Epithelial cell of esophagus (primary cell): Measurements from ENCODE around the gene ANXA11.
A peak's percentile ranks its signal among the peaks of the same experiment; 100 is the strongest.
"Not testable (repeated sequence)": the region's sequence is repeated elsewhere in the genome, so short reads cannot be mapped to it uniquely, and the experiment has no call there.

Source experiments
- DNase-seq: peaks from one replicate; pipeline ENCODE4 v3.0.0; 2010; ENCODE audit warnings: low read depth
- H3K4me3 ChIP-seq: 2 replicates; pipeline ENCODE4 v1.5.1; 2011; ENCODE audit warnings: mild to moderate bottlenecking, low read length, control low read depth
- TF ChIP-seq, protein P1 (sequence below): IDR thresholded peaks from 2 replicates; pipeline ENCODE4 v1.5.1; 2011; ENCODE audit warnings: low read depth, mild to moderate bottlenecking, low read length, control low read depth, inconsistent platforms; ENCODE audit not compliant: insufficient read depth; ENCODE audit errors: missing control alignments

Gene ANXA11

DNA sequence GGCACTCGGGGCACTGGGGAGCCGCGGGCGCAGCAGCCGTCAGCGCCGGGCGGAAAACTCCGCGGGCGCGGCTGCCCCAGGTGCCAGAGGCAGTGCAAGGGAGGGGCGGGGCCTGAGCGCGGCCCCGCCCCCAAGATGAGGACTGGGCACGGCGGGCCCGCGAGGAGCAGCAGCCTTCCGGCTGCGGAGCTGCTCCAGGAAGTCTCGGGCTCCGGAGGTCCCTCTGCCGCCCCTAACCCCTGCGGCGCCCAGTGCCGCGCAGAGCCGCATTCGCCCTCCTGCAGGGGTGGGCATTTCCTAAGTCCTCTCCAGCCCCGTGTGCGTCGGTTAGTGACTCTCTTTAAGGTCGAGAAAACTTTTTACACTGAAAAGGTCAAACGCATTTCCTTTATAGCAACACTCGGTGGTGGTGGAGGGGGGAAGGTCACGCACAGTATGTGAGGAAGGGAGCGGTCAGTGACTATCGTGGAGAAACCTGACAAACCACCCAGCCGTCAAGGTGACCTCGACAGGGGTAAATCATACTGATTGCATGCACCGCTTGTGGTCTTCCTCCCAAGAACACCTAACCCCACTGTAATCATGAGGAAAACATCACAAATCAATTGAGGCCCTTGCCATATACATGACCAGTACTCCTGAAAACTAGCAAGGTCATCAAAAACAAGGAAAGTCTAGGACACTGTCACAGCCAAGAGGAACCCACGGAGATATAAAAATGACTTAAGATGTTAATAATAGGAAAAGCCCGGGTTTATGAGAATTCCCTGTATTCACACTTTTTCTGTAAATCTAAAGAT is at the start of gene ANXA11:
Gene ANXA11 (minus strand): TSS at position 61 of the 800 bp plus-strand sequence. CDS start 32,676 bp downstream, outside the sequence.
- TF ChIP-seq, protein P1, sequence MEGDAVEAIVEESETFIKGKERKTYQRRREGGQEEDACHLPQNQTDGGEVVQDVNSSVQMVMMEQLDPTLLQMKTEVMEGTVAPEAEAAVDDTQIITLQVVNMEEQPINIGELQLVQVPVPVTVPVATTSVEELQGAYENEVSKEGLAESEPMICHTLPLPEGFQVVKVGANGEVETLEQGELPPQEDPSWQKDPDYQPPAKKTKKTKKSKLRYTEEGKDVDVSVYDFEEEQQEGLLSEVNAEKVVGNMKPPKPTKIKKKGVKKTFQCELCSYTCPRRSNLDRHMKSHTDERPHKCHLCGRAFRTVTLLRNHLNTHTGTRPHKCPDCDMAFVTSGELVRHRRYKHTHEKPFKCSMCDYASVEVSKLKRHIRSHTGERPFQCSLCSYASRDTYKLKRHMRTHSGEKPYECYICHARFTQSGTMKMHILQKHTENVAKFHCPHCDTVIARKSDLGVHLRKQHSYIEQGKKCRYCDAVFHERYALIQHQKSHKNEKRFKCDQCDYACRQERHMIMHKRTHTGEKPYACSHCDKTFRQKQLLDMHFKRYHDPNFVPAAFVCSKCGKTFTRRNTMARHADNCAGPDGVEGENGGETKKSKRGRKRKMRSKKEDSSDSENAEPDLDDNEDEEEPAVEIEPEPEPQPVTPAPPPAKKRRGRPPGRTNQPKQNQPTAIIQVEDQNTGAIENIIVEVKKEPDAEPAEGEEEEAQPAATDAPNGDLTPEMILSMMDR, result no peak
- peak within 1 kb of the TSS; percentile 64 for H3K4me3 ChIP-seq
- peak; percentile 71 for DNase-seq

DNA sequence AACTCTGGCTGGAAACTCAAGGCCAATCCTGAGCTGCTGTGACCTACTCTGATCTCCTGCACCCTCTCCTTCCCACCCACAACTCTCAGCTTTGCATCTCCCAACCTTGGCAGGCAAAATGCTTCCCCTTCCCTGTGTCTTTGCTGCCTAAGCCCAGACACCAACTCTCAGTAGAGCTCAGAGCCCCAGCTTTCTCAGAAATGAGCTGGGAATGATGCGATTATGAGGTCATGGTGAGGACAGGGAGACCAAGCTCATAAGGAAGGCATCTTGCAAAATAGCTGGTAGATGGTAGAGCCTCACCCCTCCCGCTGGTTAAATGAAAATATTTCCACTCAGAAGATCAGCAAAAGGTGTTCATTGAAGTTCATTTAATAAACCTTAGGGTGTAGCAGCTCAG is 49.4 kb upstream of the ANXA11 start:
- DNase-seq, H3K4me3 ChIP-seq: not testable (repeated sequence)

DNA sequence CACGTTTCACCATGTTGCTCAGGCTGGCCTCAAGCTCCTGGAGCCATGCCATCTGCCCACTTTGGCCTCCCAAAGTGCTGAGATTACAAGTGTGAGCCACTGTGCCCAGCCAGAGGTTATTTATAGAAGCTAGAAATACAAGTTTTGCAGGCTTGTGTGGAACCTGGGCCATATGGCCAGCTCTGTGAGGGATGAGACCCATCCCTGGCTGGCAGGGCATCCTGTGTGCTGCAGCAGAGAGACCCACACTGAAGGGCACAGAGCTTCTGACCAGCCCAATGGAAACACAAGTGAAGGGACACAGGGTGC is 48.6 kb upstream of the ANXA11 start:
- not testable (repeated sequence) for H3K4me3 ChIP-seq
- peak; percentile 33 for DNase-seq

DNA sequence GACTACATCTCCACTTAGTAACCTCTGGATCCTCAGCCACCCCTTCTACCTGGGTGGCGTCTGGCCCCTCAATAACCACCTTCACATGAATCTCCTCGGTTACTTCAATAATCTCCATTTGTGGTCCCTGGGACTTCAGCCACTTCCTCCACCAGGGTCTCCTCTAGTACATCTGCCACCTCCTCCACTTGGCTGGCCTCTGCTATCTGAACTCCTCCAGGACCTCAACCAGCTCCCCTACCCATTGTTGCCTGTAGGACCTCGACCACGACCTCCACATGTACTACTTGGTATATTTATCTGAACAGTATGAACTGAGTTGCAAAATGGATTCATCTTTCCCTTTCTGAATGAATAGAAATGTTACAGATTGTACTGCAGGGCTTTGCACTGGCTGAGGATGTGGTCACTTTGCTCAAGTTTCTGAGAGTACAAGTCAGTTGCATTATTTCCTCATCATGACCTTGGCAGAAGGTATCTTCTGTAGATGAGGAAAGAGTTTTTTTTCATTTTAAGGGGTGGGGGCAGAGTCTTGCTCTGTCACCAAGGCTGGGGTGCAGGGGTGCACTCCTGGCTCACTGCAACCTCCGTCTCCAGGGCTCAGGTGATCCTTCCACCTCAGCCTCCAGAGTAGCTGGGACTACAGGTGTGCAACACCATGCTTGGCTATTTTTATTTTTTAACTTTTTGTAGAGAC is 48.1 kb upstream of the ANXA11 start:
- H3K4me3 ChIP-seq, result no peak overlapping the region
- DNase-seq, result no peak
- TF ChIP-seq, protein P1, result no peak

DNA sequence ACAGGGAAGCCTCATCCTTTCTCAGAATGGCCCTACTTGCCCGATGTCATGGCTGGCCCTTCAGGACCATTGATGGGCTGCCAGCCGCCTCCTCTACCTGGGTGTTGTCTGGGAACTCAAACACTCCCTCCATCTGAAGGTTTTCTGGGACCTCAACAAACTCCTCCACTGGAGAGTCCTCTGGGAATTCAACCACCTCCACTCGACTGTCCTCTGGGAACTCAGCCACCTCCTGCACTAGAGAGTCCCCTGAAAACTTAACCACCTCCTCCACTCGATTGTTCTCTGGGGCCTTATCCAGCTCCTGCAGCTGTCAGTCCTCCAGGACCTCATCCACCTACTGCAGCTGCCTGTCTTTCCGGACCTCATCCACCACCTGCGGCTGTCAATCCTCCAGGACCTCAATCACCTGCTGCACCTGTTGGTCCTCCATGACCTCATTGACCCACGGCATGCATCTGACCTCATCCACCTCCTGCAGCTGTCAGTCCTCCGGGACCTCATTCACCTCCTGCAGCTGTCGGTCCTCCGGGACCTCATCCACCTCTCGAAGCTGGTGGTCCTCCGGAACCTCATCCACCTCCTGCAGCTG is 47.1 kb upstream of the ANXA11 start:
- no peak overlapping the region for H3K4me3 ChIP-seq
- TF ChIP-seq, protein P1, result no peak

DNA sequence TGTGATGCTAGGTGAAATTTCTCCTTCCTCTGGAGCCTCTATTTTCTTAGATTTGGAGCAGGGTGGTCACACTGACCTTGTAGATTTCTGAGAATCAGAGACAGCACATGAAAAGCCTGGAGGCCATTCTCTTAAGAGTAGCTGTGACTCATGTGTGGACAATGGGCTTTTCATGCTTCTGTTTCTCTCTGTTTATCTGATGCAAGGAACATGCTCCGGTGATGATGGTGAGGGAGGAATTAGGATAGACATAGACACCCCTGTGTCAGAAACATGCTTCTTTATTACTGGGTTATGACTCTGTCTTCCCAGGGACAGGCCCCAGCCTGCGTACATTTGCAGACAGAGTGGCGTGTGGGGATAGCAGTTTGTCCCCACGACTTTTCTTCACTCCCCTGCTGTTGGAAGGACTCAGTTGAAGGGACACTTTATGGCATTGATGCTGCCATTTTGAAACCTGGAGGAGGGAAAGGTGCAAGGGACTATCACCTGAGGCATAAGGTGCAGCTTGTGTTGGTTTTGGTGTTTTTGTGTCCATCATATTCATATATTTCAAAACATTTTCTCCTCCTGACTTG is 46.5 kb upstream of the ANXA11 start:
- DNase-seq, result peak; percentile 58
- H3K4me3 ChIP-seq, result not testable (repeated sequence)

More for the DNA sequence above, 47.1 kb upstream of the ANXA11 start:
- no peak for DNase-seq

DNA sequence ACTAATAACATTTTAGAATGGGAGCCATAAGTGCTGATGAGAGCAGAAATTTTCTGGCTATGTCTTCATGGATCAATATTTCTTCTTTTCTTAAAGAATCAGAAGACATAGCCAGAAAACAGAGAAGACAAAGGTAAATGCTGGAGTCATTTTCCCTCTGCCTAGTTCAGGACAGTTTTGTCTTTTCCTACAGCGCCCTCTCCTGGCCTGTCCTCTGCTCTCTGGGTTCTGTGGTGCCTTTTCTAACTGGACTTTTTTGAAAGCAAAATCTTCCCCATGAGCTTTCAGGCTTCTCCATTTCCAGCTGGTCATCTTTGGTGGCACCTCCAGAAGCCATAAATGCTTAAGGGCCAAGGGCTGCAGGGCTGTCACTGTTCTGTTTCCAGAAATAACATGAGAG is 45.1 kb upstream of the ANXA11 start:
- not testable (repeated sequence) for DNase-seq, H3K4me3 ChIP-seq

DNA sequence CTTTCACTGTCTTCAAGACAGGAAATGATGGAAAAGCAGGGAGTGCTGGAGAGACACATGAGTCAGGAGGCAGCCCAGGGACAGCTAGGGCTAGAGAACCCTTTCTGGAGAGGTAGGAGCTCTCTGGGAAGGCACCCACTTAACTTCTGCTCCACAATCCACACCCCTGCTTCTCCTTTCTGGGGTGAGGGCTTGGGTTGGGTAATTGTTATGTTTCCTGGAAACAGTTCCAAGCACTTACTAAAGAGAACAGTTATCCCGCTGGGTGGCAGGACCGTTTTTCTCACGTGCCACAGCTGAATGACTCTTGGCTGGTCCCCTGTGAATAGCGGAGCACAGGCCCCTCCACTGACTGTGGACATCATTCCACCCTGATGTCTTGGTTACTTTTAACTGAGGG is 44.6 kb upstream of the ANXA11 start:
- not testable (repeated sequence) for DNase-seq, H3K4me3 ChIP-seq

DNA sequence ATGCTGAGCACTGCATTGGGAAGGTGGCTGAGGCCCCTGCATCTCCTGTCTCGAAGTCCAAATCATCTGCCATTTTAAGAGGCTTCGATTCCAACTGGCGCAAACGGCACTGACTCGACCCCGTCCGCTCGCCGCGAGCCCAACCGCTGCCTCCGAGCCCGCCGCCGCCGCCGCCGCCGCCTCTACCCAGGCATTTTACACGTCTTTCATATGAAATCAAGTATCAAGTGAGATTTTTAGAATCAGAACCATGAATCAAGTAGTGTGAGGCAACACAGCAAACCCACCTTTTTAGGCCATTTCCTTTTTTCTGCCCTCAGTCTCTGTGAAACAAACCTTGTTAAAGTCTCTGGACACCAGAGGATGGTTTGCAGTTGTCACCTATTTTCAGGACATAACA is 42.3 kb upstream of the ANXA11 start:
- H3K4me3 ChIP-seq, DNase-seq: not testable (repeated sequence)

DNA sequence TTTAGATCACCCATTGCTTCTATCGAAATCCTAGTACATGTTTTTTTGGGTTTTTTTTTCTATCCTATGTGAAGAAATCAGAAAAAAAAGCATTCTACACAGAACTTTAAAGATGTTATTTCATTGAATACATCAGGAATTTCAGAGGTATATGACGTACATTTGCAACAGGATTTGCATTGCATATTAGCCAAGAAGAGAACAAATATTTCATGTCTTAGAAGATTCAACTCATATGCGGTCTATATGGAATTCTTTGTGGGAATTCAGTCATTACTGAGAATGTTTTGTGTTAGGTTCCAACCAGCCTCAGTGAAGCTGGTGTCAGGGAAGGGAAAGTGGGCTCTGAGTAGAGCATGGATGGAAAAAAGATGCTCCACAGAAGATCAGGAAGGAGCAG is 39.0 kb upstream of the ANXA11 start:
- DNase-seq, H3K4me3 ChIP-seq: not testable (repeated sequence)

DNA sequence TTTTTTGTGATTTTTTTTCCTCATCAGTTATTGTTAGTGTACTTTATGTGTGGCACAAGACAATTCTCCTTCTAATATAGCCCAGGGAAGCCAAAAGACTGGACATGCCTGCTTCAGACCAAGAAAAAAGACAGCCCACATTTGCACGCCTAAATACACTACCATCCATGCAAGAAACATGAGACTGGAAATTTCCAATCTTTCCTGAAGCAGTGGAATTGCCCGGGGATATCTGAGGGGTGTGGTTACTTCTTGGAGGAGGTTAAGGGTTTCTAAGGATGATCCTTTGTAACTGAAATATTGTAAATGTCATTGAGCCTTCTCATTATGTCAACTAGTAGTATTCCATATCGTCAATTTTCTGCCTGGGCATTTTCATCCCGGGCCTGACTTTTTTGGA is 37.0 kb upstream of the ANXA11 start:
- DNase-seq, H3K4me3 ChIP-seq: not testable (repeated sequence)

DNA sequence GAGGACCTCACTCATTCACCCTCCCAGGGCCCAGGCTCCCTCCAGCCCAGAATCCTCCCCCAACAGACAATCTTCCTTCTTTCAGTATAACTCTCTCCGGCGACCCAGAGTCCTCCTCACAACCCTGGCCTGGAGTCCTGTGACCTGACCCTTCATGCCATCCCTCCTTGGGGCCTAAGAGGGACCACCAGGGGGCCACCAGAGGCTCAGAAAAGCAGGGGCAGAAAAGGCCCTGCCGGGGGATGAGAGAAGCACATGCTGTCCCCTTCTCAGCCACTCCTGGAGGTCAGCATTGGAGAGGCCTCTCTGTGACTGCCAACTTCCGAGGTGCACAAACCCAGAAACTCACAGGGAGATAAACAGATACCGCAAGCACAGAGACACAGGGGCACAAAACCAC is 31.1 kb upstream of the ANXA11 start:
- not testable (repeated sequence) for H3K4me3 ChIP-seq, DNase-seq

DNA sequence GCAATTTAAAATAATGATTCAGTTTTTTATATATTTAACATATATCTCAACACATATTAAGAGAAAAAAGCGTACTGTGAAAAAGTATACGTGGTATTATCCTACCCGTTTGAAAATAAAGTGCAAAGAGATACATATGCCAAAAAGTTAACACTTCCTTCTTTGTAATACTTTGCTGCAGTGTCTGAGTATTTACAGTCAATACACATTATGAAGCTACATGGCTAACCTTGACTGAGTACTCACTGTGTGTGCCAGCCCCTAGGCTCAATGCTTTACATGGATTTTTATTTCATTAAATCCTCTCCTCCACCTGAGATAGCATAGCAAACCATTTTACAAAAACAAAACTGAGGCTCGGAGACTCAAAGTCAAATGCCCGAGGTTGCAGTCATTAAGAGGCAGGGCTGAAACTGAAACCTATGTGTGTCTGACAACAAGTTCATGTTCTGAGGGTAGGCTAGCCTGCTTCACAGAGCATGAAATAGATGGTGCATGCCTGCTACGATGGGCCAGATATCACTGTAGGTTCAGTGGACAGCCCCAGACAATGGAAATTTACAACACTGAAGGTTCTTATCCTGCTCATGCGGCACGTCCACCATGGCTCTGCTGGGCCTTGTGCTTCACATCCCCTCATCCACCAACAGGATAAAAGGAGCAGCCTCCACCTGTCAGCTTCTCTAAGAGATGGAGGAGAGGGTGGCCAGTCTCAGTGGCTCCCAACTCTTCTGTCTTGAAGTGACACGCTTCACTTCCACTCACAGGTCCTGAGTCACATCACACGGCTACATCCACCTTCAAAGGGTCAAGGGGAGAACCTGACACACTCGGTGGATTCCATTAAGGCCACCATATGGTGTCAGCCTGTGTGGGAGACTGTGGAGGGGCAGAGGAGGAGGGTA is 29.2 kb upstream of the ANXA11 start:
- not testable (repeated sequence) for H3K4me3 ChIP-seq, DNase-seq

DNA sequence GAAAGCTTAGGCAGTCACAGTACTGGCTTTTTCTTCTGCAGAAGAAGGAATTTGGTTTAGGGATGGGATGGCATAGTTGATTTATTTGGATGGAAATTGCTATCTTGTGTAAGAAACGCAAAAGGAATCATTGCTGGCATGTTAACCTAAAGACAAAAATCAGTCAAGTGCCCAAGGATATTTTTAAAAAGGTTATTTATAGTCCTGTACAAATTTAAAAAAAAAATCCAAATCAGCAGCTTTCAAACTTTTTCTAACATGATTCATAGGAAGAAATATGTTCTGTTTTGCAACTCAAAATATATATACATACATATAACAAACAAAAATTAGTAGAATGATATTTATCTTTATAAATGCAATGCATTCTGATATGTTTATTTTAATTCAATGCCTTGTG is 28.5 kb upstream of the ANXA11 start:
- H3K4me3 ChIP-seq, DNase-seq: not testable (repeated sequence)

DNA sequence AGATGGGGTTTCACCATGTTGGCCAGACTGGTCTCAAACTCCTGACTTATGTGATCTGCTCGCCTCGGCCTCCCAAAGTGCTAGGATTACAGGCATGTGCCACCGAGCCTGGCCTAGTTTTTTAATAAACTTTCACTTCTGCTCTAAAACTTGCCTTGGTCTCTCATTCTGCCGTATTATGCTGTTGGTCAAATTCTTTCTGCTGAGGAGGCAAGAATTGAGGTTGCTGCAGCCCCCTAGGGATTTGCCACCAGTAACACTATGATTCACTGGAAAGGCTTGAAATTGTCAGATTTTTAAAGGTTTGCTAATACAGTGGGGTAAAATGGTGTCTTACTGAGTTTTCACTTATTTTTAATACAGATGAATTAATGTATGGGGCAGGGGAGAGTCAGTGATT is 21.4 kb upstream of the ANXA11 start:
- not testable (repeated sequence) for H3K4me3 ChIP-seq, DNase-seq
